CD4-positive, alpha-beta T cell treated with Interleukin-15 for 1 hour (primary cell): ENCODE results near the gene SUCLG1.
"Not testable (repeated sequence)": the region's sequence is repeated elsewhere in the genome, so short reads cannot be mapped to it uniquely, and the experiment has no call there.

ENCODE experiments used
- DNase-seq: peaks from one replicate; pipeline ENCODE4 v3.0.0-alpha.2; 2020

The SUCLG1 gene

DNA sequence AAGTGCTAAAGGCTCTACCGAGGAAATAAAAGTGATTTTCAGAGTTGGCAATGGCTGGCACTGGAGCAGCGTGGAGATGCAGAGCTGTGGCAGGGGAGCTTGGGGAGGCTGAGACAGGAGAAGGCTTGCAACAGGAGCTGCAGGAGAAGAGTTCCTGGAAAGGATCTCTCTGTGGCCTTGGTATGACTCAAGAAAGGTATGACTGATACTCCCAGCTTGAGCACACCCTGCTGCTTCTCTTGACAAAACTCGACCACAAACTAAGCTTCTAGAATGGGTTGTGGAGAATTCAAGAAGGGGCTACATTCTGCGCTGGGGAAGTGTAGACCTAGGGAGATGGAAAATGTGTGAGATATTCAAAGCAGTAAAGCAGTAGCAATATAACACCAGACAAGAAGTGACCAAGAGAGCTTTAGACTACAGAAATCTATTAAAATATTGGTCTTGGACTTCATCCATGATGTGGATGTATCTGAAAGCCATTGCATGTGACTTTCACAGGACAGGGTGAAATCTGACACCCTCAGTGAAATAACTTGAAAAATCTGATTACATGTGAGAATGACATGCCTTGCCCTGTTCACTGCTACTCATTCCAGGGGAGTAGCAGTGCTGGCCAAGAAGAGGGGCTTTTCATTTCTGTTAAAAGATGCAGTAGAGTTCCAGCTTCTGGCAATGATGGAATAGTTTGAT lies 41.5 kb downstream of the SUCLG1 start:
- no peak for DNase-seq

DNA sequence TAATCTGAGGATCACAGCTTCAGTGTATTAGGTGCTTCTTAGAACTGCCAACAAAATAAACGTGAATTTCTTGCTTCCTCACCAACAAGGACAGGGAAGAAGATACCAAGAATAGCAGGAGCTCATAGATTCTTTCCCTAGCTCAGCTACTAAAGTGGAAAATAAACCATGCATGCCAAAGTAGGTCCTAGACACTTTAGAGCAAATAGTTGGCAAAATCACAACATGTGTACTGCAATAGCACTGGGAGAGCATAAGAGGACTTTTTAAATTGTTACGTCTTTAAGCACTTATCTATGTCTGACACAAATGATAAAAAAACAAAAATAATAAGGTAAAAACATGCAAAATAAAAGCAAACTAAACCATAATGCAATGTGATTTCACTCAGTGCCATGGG lies 49.5 kb downstream of the SUCLG1 start:
- no peak for DNase-seq

DNA sequence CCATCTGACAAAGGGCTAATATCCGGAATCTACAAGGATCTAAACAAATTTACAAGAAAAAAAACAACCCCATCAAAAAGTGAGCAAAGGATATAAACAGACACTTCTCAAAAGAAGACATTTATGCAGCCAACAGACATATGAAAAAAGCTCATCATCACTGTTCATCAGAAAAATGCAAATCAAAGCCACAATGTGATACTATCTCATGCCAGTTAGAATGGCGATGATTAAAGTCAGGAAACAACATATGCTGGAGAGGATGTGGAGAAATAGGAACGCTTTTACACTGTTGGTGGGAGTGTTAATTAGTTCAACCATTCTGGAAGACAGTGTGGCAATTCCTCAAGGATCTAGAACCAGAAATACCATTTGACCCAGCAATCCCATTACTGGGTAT lies 57.0 kb downstream of the SUCLG1 start:
- not testable (repeated sequence) for DNase-seq

DNA sequence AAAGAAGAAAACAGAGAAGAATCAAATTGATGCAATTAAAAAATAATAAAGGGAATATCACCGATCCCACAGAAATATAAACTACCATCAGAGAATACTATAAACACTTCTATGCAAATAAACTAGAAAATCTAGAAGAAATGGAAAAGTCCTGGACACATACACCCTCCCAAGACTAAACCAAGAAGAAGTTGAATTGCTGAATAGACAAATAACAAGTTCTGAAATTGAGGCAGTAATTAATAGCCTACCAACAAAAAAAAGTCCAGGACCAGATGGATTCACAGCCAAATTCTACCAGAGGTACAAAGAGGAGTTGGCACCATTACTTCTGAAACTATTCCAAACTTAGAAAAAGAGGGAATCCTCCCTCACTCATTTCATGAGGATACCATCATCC lies 59.2 kb downstream of the SUCLG1 start:
- DNase-seq: not testable (repeated sequence)

DNA sequence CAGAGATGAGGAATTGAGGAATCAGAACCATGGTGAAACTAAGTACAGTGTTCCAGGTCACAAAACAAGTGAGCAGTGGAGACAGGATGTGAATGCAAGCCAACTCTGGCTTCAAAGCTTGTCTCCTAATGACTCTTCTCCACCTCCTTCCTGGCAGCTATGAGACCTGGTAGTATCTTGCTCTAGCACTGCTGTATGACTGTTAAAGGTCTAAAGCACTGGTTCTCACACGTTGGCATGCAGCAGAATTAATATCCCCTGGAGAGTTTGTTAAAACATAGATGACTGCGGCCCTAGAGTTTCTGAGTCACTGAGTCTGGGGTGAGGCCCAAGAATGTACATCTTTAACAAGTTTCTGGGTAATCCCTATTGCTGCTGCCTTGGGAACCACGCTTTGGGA lies 63.3 kb downstream of the SUCLG1 start:
- no peak for DNase-seq

DNA sequence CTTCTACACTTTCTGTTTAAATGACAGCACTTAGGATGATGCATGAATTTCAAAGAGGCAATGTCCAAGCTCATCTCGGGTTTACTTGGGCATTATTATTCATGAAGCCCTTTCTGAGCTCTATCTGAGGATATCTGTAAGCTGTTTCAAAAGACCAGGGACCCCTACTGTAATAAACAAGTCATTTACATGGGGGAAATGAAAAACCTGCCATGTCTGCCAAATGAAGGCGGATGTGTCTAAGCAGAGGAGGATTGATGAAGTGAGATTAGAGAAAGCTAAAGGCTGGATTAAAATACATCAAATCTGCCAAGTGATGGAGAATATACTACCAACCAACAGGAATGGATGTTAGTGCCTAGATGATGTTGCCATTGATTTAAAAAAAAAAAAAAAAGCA lies 64.5 kb downstream of the SUCLG1 start:
- DNase-seq: no peak

DNA sequence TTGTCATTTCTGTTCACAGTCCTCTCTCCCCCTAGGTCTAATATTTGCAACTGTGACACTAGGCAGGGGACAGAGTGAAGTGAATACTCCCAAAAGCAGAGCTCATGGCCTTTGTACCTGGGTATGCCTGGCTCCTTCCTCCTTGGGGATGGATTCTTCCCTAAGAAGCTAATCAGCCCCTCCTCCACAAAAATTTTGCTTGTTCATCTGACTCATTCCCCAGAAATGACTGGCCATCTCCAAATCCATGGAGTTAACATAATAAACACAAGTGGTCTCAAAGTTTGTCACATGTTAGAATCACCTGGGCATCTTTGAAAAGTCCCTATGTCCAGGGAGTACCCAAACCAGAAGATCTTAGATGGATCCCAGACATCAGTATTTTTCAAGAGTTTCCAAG lies 65.3 kb downstream of the SUCLG1 start:
- no peak for DNase-seq

DNA sequence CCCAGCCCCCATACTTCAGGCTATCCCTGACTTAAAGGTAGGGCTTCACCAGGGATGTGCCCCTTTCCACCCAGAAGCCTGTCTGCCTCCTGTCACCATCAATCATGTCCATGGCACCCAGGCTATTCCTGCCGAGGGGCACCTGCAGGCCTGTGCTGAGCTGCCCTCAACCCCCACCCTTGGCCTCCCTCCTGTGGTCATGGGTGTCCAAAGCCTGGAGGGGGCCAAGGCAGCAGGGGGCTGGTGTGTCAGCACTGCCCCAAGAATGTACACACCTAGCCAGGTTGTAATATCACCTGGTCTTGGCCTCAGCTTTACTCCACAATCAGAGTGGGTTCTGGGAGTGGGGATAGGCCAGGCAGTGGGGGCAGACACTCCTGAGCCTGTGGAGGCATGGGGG lies 69.3 kb downstream of the SUCLG1 start:
- DNase-seq: no peak

DNA sequence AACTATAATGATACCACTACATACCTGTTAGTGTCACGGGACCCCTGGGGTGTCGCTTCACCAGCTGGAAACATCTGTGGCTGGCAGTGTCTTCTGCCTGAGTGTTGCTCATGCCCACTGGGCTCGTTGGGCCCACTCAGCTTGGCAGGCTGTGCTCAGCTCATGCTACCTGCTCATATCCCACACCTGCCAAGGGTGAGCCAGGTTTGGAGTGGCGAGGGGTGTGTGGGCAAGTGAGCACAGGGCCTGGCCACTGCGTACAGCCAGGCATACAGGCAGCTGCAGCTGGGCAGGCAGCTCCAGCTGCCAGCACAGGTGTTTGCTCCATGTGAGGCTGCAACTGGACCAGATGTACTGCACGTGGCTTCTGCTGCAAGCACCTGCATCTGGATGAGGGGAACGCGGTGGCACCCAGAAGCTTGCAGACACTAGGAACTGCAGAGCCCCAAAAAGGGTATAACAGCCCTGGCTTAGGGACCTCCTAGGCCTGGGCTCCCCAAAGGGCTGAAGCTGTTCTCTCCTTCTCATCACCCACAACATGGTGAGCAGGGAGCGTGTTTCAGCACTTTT lies 70.1 kb downstream of the SUCLG1 start:
- DNase-seq: no peak

DNA sequence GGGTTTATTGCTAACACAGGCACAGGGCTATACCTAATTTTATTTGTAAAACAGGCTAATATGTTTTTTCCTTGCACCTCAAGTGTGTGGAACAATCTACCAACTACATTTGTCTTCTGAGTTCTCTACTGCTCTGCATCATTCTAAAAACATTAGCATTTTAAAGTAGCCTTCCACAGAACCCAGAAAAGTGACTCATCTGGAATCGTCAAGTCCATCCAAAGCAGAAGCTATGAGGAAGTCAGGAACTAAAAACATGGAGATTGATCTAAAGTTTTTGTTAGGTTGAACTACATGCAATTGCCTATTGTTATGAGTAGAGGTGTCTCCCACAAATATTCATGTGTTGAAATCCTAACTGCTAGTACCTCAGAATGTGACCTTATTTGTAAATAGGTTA lies 70.9 kb downstream of the SUCLG1 start:
- DNase-seq: no peak

DNA sequence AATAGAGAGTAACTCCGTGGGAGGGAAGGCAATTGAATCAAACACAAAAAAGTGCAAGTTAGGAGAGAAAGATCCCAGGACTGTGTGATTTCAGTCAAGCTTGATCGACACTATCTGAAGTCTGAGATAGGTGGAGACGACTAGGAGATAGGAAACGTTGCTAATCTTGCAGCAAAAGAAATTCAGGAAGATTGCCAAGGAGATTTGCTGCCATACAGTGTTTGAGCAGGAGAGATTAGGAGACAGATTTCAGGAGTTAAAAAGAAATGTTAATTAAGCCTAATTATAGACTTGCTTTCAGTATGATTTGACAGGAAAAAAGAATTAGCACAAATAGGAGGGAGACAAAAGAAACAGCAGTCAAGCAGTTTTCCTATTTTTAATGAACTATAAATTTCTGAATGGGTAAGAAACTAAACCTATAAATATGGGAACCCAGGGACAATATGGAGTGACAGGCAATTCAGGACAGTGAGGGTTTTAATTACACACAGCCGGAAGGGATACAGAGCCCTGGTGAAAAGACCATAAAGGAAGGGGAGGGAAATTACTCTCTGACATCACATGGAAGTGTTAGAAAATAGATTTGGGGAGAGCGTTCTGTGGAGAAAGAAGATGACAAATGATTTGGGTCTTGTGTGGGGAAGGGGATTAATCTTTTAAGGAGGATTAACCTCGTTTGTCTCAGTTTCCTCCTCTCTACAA lies 72.6 kb downstream of the SUCLG1 start:
- DNase-seq: no peak

DNA sequence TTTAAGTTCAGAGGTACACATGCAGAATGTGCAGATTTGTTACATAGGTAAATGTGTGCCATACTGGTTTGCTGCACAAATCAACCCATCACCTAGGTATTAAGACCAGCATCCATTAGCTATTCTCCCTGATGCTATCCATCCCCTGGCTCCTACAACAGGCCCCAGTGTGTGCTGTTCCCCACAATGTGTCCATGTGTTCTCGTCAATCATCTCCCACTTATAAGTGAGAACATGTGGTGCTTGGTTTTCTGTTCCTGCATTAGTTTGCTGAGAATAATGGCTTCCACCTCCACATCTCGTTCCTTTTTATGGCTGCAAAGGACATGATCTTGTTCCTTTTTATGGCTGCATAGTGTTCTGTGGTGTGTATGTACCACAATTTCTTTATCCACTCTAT lies 75.8 kb downstream of the SUCLG1 start:
- DNase-seq: no peak

DNA sequence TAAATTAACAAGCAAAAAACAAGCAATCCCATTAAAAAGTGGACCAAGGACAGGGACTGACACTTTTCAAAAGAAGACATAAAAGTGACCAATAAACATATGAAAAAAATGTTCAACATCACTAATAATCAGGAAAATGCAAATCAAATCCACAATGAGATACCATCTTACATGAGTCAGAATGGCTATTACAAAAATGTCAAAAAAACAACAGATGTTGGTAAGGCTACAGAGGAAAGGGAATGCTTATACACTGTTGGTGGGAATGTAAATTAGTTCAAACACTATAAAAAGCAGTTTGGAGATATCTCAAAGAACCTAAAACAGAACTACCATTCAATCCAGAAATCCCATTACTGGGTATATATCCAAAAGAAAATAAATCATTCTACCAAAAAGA lies 78.2 kb downstream of the SUCLG1 start:
- DNase-seq: no peak

DNA sequence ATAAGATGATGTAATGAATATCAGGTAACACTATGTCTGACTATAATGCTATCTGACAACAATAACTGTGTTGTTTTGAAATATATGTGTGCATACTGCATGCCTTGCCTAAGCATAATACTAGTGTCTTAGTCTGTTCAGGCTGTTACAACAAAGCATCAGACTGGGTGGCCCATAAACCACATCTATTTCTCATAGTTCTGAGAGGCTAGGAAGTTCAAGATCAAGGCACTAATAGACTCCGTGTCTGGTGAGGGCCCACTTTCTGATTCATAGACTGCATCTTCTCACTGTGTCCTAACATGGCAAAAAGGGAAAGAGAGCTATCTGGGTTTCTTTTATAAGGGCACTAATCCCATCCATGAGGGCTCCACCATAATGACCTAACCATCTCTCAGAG lies 80.1 kb downstream of the SUCLG1 start:
- no peak for DNase-seq

DNA sequence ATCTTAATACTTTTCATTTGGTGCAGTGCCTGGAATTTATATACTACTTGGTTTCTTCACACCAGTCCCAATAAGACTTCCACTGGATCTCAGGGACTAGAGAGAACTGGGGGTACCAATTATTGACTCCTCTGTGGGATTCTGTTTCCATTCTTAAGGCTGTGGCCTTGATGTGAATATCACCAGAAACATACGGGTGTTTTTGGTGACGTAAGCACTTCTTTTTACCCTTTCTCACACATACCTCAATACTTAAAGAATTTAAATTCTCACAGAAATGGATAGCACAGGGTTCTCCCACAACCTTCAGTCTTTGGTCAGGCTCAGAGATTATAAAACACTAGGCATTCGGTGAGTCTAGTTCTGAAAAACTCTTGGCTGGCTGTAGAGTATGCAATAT lies 84.1 kb downstream of the SUCLG1 start:
- DNase-seq: no peak

DNA sequence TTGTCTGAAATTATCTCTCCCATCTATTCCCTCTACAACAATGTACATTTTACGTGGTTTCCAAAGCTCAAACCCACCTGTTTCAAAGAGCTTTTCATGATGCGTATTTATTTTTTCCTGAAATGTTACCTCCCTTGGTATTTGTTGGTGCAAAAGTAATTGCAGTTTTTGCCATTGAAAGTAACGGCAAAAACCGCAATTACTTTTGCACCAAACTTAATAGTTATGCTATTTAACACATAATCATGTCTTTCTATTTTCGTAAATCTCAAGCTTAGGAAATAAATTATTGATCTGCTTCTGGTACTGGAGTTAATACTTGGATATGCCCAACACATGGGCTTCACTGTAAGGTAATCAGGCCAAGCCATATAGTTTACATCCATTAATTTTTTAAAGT lies 85.2 kb downstream of the SUCLG1 start:
- DNase-seq: no peak
